ENCODE results near the gene OR2V1.
"Not testable (repeated sequence)": the region's sequence is repeated elsewhere in the genome, so short reads cannot be mapped to it uniquely, and the experiment has no call there.

Gene OR2V1

GRCh38 chr5:181127907-181128626, 2.9 kb downstream of the OR2V1 start:
- no peak for DNase-seq

DNA sequence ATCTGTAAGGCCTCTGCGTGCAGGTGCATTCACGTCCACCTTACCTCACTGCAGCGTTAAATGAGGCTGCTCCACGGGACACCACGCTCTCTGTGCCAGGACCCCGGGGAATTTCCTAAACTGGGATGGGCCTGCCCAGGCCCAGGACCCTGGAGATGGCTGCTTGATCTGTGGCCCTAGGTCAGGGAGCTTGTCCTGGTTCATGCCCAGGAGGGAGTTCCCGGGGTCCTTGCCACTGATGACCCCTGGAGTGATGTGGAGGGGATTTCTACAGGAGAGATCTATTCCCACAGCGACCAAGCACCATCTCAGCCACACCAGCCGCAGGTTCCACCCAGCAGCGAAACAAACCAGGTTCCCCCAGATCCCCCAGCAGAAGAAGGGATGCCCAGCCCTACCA, 3.5 kb downstream of the OR2V1 start:
- DNase-seq, result no peak

- no peak for DNase-seq
Measured at GRCh38 chr5:181126841-181127240, 4.1 kb downstream of the OR2V1 start.

DNA sequence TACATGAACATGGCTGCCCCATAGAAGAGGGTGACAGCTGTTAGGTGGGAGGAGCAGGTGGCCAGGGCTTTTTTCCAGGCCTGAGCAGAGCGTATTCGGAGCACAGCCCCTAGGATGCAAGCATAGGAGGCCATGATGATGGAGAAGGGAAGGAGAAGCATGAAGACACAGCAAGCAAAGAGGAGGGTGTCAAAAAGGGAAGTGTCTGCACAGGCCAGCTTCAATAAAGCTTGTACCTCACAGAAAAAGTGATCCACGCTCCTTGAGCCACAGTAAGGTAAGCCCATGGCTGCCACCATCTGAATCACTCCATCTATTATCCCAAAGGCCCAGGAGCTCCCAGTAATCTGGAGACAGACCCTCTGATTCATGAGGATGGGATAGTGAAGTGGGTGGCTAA, 6.4 kb downstream of the OR2V1 start:
- no peak for DNase-seq

GRCh38 chr5:181121675-181122561, 9.1 kb downstream of the OR2V1 start:
- no peak for DNase-seq

DNA sequence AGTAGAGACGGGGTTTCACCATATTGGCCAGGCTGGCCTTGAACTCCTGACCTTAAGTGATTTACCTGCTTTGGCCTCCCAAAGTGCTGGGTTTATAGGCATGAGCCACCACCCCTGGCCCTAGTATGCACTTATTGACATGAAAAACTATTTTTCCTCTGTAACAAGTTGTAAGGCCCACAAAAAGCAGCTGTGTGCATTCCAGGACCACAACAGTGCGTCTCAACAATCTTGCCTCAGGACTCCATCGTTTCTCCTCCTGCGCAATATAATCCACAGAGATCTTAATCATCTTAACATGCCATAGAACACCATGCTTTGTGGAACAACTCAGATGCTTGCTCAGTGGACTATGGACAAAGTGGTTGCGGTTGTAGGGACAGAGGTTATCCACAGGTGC, 10.2 kb downstream of the OR2V1 start:
- no peak for DNase-seq

DNA sequence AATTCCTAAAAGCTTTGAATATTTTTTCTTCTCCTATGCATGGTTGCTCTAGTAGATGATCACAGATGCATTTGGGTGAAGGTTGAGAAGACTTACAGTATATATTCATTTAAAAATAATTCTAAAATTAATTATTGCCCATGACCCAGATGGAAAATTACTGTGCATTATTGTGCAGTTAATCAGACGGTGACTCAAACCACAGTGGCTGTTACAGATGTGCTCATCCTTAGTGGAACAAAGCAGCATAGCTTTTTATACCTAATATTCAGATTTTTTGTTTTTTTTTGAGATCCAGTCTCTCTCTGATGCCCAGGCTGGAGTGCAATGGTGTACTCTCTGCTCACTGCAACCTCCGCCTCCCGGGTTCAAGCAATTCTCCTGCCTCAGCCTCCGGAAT, 10.7 kb downstream of the OR2V1 start:
- DNase-seq, result no peak

DNA sequence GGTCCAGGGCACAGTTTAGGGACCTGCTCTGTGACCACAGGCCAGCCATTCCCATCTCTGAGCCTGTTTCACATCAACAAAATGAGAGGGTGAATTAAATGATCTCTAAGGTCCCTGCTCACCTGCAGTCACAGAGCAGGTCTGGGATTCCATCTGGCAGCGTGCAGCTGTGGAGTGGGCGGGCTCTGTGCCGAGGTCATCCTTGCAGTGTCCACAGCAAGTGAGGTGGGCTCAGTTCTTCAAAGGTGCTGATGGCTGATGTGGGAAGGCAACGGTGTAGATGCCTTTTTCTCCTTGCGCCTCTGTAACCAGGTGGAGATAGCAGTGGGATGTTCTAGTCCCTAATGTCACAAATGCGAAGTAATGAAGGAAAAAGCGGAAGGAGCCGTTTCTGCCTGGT, 11.9 kb downstream of the OR2V1 start:
- no peak for DNase-seq

DNA sequence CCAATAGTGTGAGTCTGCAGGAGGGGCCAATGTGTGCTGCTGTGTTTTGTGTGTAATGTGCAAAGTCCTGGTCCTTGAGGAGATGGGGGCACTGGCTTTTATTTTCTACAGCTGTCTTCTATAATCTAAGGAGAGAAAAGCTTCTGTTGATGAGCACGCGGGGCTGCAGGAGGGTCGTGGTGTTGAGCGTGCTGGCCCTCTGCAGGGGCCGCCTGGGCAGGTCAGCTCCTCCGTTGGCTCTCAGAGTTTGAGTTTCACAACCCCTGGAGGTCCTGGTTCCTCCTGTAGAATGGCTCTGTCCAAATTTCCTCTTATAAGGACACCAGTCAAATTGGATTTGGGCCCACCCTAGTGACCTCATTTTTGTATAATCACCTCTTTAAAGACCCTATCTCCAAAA, 12.6 kb downstream of the OR2V1 start:
- DNase-seq, result no peak

GRCh38 chr5:181114844-181115778, 15.9 kb downstream of the OR2V1 start:
- DNase-seq, result no peak

- DNase-seq, result no peak
Measured at GRCh38 chr5:181114284-181114843, 16.6 kb downstream of the OR2V1 start.

GRCh38 chr5:181113572-181113971, 17.4 kb downstream of the OR2V1 start:
- not testable (repeated sequence) for DNase-seq

GRCh38 chr5:181112476-181112875, 18.5 kb downstream of the OR2V1 start:
- DNase-seq, result no peak

- DNase-seq, result no peak
Measured at GRCh38 chr5:181111010-181111409, 20.0 kb downstream of the OR2V1 start.

- no peak for DNase-seq
Measured at GRCh38 chr5:181109489-181110013, 21.4 kb downstream of the OR2V1 start.

DNA sequence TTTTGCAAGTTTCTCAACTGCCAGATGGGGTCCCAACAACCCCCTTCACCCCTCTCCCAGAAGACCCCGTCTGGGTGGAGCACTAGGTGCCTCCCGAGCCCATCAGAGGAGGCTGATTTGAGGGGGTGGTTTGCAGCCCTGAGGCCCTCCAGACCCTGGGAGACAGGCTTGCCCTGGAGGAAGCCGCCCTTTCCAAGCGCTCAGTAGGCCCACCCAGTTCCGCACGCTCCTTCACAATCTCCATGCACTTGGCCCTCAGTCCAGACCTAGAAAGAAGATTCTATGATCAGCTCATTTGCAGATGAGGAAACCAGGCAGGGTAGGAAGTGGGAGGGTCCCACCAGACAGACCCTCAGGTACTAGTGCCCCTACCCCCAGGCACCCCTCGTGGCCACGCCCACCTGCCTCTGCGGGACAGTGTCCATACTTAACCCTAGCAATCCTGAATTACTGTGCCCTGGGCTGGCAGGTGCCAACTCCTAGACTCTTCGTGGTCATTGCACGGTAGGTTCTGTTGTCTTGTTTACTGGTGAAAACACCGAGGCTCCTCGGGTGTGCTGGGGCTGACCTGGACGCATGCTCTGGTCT, 22.3 kb downstream of the OR2V1 start:
- DNase-seq, result no peak

DNA sequence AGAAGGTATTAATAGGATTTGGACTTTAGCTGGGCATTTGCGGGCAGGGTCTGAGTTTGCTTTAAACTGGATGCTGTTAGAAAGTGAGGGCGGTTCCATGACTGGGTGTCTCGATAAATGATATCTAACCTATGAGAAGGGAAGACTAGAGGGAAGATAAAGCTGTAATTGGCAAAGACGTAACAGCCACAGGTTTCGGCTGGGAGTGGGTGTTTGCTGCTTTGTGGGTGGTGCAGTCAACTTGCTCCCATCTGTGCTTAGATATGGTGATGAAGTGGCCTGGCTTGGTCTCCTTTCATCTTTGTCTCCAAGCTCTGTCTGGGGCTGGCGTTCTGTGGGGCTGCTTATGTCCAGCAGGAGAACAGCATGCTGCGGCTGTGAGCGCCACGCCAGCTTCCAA, 23.3 kb downstream of the OR2V1 start:
- no peak for DNase-seq

DNA sequence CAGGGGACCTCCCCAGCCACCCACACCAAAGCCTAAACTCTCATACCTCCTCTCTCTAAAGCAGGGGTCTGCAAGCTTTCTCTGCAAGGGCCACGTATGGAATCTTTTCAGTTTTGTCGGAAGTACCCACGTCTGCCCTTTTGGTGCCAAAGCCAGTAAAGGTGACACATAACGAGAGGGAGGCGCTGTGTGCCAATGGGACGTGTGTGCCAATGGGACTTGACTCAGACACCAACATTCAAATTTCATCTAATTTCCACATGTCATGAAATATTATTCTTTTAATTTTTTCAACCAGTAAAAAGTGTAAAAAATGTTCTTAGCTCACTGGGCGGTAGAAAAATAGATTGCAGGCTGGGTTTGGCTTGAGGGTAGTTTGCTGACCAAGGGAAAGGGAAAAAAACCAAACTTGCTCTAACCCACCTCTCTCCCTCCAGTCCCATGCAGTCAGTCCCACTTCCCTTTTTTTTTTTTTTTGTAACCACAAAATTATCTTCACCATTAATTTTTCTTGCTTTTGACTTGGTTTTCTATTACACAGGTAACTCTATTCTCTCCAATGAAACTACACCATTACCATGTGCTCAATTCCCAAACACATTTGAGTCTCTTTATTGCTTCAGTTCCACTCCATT, 25.5 kb downstream of the OR2V1 start:
- no peak for DNase-seq

GRCh38 chr5:181104606-181105390, 26.2 kb downstream of the OR2V1 start:
- DNase-seq, result not testable (repeated sequence)

- not testable (repeated sequence) for DNase-seq
Measured at GRCh38 chr5:181104259-181104568, 26.8 kb downstream of the OR2V1 start.

Data from stimulated activated CD4-positive, alpha-beta T cell treated with anti-CD3 and anti-CD28 coated beads, Interleukin-4, amount 100 ng/mL, for 24 hours (primary cell).